ENCODE data around the gene CSTF1. TPM values are rescaled to one million over a fixed set of nuclear protein-coding genes. Genes with fewer than 3 reads are reported as not detected.

Gene CSTF1
- total RNA-seq, 1 donor from 2014 or later = 22.6 TPM

GRCh38 chr20:56428410-56428809, 36.0 kb downstream of the CSTF1 start:
- DNase-seq (ENCODE audit: low read depth in 2 of 2) = no peak

- no peak for DNase-seq (ENCODE audit: low read depth in 2 of 2)
Measured at GRCh38 chr20:56428881-56429280, 36.4 kb downstream of the CSTF1 start.

DNA sequence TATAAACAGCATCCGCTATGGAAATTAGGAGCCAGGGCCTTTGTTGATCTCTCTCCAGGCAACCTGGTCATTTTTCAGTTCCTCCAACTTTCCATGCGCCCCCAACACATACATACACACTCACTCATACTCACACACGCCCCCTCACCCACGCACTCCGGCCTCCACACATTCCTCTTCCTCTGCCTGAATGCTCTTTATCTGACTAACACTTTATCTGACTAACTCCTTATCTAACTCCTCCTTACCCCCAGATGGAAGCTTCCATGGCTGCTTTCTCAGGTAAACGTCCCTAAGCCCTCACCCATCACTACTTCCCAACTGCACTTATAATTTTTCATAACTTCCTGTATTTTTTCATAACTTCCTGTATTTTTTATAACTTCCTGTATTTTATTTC, 37.1 kb downstream of the CSTF1 start:
- peak; percentile 7 to 47 for DNase-seq (ENCODE audit: low read depth in 2 of 2)

DNA sequence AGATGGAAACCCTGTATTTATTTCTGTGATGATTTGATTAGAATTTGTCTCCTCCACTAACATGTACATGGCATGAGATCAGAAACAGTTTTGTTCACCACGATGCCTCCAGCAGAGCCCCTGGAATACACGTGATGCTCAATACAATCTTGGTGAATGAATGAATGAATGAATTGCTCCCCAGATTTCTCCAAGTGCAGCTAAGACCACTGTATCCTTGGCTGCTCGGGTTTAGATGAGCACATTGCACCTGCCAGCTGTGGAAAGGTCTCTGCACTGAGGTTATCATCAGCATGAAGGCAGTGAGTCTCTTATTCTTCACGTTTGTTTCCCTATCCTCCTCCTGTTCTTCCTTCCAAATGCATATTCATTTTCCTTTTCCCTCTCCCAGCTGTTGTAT, 37.5 kb downstream of the CSTF1 start:
- DNase-seq (ENCODE audit: low read depth in 2 of 2) = no peak

- no peak for DNase-seq (ENCODE audit: low read depth in 2 of 2)
Measured at GRCh38 chr20:56430461-56430860, 38.0 kb downstream of the CSTF1 start.

- DNase-seq (ENCODE audit: low read depth in 2 of 2) = no peak
Measured at GRCh38 chr20:56430957-56431356, 38.5 kb downstream of the CSTF1 start.

DNA sequence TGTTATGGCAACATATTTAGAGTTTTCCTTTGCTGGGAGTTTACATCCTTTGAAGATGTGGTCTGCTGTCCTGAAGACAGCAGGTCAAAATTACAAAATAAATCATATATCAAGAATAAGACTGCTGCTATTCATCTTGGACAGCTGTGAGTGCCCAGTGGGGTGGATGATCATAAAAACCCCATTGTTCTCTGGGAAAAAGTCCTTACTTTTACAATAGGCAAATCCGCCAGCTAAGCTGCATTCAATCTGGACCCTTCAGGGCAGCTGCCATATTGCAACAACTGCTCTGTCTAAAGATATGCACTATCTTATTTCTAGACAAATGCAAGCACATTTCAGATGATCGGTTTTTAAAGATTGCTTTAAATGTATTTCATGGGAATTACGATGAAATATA, 39.0 kb downstream of the CSTF1 start:
- no peak for DNase-seq (ENCODE audit: low read depth in 2 of 2)

DNA sequence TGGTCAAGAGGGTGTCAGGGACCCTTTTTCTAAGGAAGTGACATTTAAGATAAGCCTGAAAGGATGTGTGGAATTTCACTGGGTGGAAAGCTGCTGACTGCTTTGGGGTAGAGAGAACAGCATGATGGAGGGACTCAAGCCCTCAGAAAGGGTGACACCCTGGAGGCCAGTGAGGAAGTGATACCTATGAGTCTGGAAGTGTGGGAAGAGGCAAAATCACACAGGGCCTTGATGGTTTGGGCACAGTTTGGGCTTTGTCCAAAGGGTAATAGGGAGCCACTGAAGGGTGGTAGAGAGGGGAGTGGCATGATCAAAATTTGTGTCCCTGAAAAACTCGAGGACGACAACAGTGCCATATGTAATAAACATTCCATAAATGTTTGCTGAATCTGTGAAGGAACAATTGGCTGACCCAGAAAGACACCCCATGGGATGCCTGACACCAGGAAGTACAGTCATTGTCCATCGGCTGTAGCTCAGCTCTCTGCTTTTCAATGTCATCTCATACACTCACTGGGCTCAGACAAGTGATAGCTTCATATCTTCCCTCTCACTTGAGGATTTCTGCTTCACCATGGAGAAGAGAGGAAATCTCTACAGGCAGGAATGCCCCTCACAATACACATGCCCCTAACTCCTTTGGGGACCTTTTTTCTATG, 40.9 kb downstream of the CSTF1 start:
- no peak for DNase-seq (ENCODE audit: low read depth in 2 of 2)

DNA sequence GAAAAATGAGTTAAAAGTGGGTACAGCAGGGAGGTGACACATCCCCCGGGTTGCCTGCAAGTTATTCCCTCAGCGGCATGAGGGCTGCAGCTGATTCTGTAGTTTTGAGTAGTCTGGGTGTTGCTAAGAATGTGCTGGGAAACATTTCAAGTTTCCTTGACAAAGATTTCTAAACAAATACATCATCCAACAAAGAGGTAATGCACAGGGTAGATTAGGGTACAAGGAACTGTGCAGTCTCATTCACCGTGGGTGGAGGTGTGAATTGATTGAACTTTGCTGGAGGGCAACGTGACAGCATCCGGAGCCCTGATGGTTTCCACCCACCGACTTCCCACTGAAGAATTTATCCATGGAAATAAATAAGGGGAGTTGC, 41.4 kb downstream of the CSTF1 start:
- no peak for DNase-seq (ENCODE audit: low read depth in 2 of 2)

DNA sequence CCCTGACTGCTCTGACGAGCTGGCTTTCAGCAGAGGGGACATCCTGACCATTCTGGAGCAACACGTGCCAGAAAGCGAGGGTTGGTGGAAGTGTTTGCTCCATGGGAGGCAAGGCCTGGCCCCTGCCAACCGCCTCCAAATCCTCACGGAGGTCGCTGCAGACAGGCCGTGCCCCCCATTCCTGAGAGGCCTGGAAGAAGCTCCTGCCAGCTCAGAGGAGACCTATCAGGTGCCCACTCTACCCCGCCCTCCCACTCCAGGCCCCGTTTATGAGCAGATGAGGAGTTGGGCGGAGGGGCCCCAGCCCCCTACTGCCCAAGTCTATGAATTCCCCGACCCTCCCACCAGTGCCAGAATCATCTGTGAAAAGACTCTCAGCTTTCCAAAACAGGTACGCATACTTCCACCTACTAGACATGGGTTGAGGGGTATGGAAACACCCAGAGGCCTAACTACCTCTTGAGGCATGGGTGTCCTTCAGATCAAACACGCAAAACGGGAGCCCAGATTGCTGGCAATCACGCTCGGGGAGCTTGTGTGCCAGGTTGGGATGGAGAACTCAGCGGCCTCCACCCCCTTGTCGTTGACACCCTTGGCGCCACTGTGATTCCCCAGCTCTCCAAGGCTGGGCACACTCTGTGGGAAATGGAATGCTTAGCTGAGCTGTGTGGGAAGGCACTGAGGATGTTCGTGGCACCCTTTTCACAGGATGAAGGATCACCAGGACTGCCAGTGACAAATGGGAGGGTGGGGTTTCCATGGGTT, 44.9 kb downstream of the CSTF1 start:
- DNase-seq (ENCODE audit: low read depth in 2 of 2) = no peak

- DNase-seq (ENCODE audit: low read depth in 2 of 2) = no peak
Measured at GRCh38 chr20:56438284-56438683, 45.8 kb downstream of the CSTF1 start.

DNA sequence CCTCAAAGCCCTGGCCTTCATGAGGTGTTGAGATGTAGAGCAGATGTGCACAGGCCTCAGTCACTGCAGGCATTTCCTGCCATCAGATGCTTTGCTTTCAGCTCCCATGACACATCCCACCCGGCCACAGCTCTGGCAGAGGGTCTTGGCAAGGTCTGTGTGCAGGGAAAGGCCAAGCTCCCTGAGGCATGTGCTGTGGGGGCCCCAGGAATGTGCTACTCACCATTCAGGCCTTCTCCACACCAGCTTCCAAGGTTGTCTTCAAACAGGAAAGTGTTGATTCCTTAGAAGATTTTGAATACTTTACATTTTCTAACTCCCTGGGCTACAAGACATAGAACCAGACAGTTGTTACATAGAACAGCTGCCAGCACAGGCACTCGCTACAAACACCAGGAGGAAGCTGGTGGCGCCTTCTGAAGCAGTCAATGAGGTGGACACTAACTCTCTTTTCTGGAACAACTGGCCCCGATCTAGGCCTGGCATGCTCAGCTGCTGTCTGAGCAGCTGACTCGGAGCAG, 47.4 kb downstream of the CSTF1 start:
- DNase-seq (ENCODE audit: low read depth in 2 of 2) = peak; percentile 48 to 72

GRCh38 chr20:56440346-56441007, 48.0 kb downstream of the CSTF1 start:
- DNase-seq (ENCODE audit: low read depth in 2 of 2) = no peak

GRCh38 chr20:56442389-56443365, 50.2 kb downstream of the CSTF1 start:
- no peak for DNase-seq (ENCODE audit: low read depth in 2 of 2)

DNA sequence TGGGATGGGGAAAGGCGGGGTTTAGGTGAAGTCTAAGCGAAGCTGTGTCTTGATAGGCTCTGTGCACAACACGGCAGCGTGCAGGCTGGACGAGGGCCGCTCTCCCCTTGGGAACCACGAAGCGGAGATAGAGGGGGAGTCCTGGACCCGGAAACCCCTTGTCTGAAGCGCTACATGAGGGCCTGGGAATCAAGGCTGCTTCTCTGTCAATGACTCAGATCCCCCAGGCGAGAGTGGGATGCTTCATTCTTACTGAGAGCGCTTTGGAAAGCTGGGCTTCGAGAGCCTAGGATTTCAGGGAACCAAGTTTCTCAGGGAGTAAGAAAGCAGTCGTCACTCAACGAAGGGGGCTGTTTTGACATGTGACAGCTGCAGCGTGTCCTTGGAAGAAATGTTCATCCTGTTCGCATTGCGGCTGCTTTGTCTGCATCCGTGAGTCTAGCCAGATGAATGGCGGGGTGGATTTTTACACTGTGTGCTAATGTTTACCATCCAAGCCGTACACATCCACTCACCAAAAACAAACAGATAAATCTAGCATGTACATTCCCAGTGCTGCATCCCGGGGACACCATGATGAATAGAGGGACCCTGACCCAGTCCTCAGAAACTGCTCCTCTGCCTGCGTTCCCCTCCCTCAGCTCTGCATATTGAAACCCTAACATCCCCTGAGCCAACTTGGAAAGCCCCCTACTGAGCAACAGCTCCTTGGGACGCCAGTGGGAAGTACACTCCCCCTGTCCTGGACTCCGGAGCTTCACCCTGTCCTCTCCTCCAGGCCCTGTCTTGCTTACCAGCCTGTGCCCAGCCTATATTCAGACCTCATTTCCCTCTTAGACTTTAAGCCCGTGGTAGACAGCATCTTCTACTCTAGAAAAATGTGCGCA, 51.5 kb downstream of the CSTF1 start:
- peak in 1 of 2 donors; percentile 12 for DNase-seq (ENCODE audit: low read depth in 2 of 2)

DNA sequence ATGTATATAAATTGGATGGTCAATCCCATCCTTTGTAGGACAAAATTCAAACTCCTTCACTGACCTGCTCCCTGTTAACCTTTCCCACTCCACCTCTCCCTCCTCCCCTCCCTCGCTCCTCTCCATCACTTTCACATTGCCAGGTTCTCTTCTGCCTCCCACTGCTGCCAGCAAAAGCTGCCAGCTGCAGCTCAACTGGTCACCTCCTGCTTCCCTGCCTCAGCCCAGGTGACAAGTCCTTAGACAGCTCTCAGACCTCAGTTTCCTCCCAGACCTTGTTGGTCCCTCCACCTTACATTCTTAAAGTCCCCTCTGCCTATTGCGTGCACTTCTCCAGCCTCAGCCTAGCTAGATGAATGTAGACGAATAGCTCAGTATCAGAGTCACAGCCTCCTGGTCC, 52.7 kb downstream of the CSTF1 start:
- no peak for DNase-seq (ENCODE audit: low read depth in 2 of 2)

DNA sequence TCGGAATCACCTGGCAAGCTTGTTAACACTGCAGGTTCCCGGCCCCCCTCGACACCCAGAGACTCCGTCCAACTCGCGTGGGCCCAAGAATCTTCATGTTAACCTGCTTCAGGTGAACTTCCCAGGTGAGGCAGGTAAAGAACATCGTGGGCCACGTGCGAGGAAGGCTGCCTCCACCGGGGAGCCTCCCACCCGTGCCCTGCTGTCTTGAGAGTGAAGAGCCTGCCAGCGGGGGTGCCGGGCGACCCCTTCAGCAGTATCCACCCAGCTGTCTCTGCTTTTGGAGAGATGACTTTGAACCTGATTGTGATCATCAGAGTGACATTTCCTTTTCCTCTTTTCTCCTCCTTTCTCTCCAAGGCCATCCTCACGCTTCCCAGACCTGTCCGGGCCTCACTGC, 53.1 kb downstream of the CSTF1 start:
- no peak for DNase-seq (ENCODE audit: low read depth in 2 of 2)

DNA sequence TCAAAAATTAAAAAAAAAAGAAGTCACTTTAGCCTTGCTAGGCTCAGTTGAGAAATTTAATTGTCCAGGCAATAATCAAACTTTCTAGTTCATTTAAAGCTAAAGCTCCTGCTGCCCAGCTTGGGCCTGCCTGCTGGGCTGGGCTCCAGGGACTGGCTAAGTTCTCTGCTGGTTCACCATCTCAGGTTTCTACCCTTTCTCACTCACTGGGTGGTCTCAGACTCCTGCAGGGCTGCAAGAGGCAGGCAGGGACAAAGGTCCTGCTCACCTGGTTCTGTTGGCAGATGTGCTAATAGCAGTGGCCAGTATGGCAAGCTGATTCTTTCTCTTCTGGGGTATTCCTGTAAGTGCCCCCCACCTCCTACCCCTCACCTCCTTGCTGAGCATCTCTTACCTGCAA, 54.8 kb downstream of the CSTF1 start:
- DNase-seq (ENCODE audit: low read depth in 2 of 2) = no peak

GRCh38 chr20:56449459-56449858, 57.0 kb downstream of the CSTF1 start:
- no peak for DNase-seq (ENCODE audit: low read depth in 2 of 2)

DNA sequence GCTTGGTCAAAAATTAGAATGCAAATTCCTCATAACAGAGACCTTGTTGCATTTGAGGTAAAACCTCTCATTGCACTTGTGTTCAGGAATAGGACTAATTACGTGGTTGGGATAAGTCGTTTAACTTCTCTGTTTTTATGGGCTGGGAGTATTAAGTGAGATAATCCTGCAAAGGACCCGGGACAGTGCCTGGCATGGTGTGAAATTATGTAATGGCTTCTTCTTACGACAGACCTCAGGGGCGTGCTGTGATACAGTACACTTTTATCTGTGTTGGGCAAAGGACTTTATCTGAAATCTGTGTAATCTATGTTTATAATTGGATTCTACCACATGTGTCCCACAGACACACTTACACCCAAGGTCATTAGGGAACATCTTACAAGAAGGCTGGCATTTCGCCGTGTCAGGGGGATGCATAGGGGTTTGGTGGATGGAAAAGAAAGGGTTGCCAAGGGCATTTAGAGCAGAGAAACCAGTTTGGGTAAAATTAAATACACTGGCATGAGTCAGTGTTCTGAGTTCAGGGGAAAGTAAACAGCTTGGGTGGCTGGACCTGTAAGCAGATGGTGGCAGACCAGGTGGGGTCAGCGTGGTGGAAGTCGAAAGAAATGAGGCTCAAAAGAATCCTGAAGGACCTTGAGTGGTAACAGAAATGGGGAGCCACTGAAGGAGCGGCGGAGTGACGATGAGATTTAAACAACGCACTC, 58.8 kb downstream of the CSTF1 start:
- no peak for DNase-seq (ENCODE audit: low read depth in 2 of 2)

Measured in dermis microvascular lymphatic vessel endothelial cell (primary cell).